Prostate gland (tissue), 2 donors: ENCODE data around the gene PRKG1.

Source experiments
- CTCF ChIP-seq, 4 experiments: fragments of 200-600 bp in 2 of 4; fragments of 450-650 bp in 2 of 4; sonication (generic) in 2 of 4; IDR thresholded peaks; 1 replicate in 3 of 4; 2 replicates in 1 of 4; pipeline ENCODE4 v1.5.1; 2016 to 2019; ENCODE audit warnings: antibody characterized with exemption in 4 of 4, mild to moderate bottlenecking in 2 of 4, moderate library complexity in 2 of 4
- POLR2A ChIP-seq: fragments of 450-650 bp; IDR thresholded peaks from one replicate; pipeline ENCODE4 v1.6.1; 2016; ENCODE audit warnings: antibody characterized with exemption, mild to moderate bottlenecking
- POLR2AphosphoS5 ChIP-seq: sonication (generic); formaldehyde crosslinking; IDR thresholded peaks from one replicate; pipeline ENCODE4 v1.6.1; 2017; ENCODE audit warnings: antibody characterized with exemption

DNA sequence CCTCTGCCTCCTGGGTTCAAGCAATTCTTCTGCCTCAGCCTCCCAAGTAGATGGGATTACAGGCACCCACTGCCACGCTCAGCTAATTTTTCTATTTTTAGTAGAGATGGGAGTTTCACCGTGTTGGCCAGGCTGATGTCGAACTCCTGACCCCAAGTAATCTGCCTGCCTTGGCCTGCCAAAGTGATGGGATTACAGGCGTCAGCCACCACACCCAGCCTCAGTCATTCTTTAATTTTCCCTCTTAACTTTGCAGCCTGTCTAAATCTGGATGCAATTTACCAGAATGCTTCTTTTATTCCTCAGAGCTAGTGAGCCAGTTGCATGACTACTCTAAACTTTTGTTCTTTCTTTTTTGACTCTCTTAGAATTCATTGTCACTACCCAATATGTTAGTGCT, 715.6 kb downstream of the PRKG1 start:
- no peak for TF ChIP-seq POLR2A
- TF ChIP-seq CTCF (IDR thresholded peaks at IDR 0.05), result no peak
- no peak for TF ChIP-seq POLR2AphosphoS5
